GM12878 (cell line): ENCODE measurements around the gene EIF6. TPM values are rescaled to one million over a fixed set of nuclear protein-coding genes. Genes with fewer than 3 reads are reported as not detected.

Source experiments
- ATAC-seq: fragments of 200-7000 bp; cut with Tn5 transposase; 3 replicates; pipeline ENCODE4 v1.9.1; 2020; ENCODE audit warnings: mild to moderate bottlenecking, moderate library complexity
- BruUV-seq: library from RNA; stranded (reverse); fragments of 400-500 nt; replicated peaks from 2 replicates; lab custom pipeline; 2021; lab: Mats Ljungman, UMichigan
- CTCF ChIA-PET: fragments of 300-600 bp; sonication (Branson Sonifier 250); formaldehyde crosslinking; extraction: SDS; loops from one replicate; lab custom pipeline; 2021; ENCODE audit warnings: inconsistent platforms; lab: Yijun Ruan, JAX
- POLR2A ChIA-PET: fragments of 350-600 bp; formaldehyde crosslinking; extraction: SDS; loops from one replicate; lab custom pipeline; 2021; ENCODE audit warnings: inconsistent platforms; lab: Charles Lee
- RAD21 ChIA-PET: fragments of 300-600 bp; sonication (Branson Sonifier 250); formaldehyde crosslinking; loops from one replicate; lab custom pipeline; 2023; ENCODE audit warnings: antibody characterized with exemption; ENCODE audit not compliant: unreplicated experiment; lab: Charles Lee
- SMC1A ChIA-PET: fragments of 300-600 bp; sonication (Branson Sonifier 250); formaldehyde crosslinking; loops from one replicate; lab custom pipeline; 2023; ENCODE audit not compliant: unreplicated experiment, uncharacterized antibody; lab: Charles Lee
- DNase-seq: peaks from one replicate; pipeline ENCODE4 v3.0.0-alpha.2; 2011; ENCODE audit warnings: low read depth, low spot score
- FAIRE-seq: peaks from 3 replicates; lab custom pipeline; 2011; peaks lifted over from hg19 to GRCh38; lab: Jason Lieb, UNC
- H2AFZ ChIP-seq: 2 replicates; pipeline ENCODE4 v1.6.0; 2011; ENCODE audit warnings: low read depth, low read length, control low read depth; ENCODE audit not compliant: control insufficient read depth
- H3K27ac ChIP-seq: 2 replicates; pipeline ENCODE4 v1.5.1; 2011; ENCODE audit warnings: control low read depth; ENCODE audit not compliant: control insufficient read depth, insufficient read depth
- H3K27me3 ChIP-seq, 2 experiments: replicated peaks in 1 of 2; 2 replicates each; pipeline versions ENCODE4 v1.6.0 to v1.6.1; 2011; ENCODE audit warnings: low read length in 1 of 2; ENCODE audit not compliant: control insufficient read depth in 2 of 2, insufficient read depth in 2 of 2
- H3K36me3 ChIP-seq, 2 experiments: 2 replicates each; pipeline ENCODE4 v1.5.1; 2011; ENCODE audit warnings: low read length in 1 of 2; ENCODE audit not compliant: control insufficient read depth in 2 of 2, insufficient read depth in 2 of 2
- H3K4me1 ChIP-seq: 2 replicates; pipeline ENCODE4 v1.6.1; 2011; ENCODE audit warnings: mild to moderate bottlenecking, low read length, moderate library complexity, mixed read lengths; ENCODE audit not compliant: control insufficient read depth, insufficient read depth
- H3K4me2 ChIP-seq: 2 replicates; pipeline ENCODE4 v1.6.0; 2011; ENCODE audit warnings: control low read depth; ENCODE audit not compliant: control insufficient read depth, insufficient read depth
- H3K4me3 ChIP-seq: fragments of 200-600 bp; sonication (generic); 2 replicates; pipeline ENCODE4 v1.5.1; 2016
- H3K79me2 ChIP-seq: 2 replicates; pipeline ENCODE4 v1.6.0; 2011; ENCODE audit warnings: low read length; ENCODE audit not compliant: control insufficient read depth, insufficient read depth
- H3K9ac ChIP-seq: 2 replicates; pipeline ENCODE4 v1.8.0; 2011; ENCODE audit warnings: low read length, control low read depth, mixed read lengths; ENCODE audit not compliant: control insufficient read depth, insufficient read depth
- H3K9me3 ChIP-seq: replicated peaks from 3 replicates; pipeline ENCODE4 v1.5.1; 2011; ENCODE audit warnings: mild to moderate bottlenecking, low read length; ENCODE audit not compliant: control insufficient read depth, insufficient read depth
- H4K20me1 ChIP-seq: 2 replicates; pipeline ENCODE4 v1.6.0; 2011; ENCODE audit not compliant: control insufficient read depth, insufficient read depth
- CHD4 ChIP-seq: fragments of 200-600 bp; sonication (generic); IDR thresholded peaks from 2 replicates; pipeline ENCODE4 v1.6.1; 2016; ENCODE audit warnings: mild to moderate bottlenecking
- JUNB ChIP-seq: IDR thresholded peaks from 2 replicates; pipeline ENCODE4 v1.6.1; 2016; ENCODE audit warnings: antibody characterized with exemption, mild to moderate bottlenecking
- NBN ChIP-seq: fragments of 450-650 bp; IDR thresholded peaks from 2 replicates; pipeline ENCODE4 v1.6.1; 2016
- PML ChIP-seq: IDR thresholded peaks from 2 replicates; pipeline ENCODE4 v1.6.1; 2012; ENCODE audit warnings: low read length, inconsistent platforms
- RCOR1 ChIP-seq: conservative IDR thresholded peaks from 2 replicates; pipeline ENCODE4 v1.6.1; 2012; ENCODE audit warnings: low read depth, low read length, improper control_type of control experiment
- TCF12 ChIP-seq: IDR thresholded peaks from 2 replicates; pipeline ENCODE4 v1.6.1; 2011; ENCODE audit warnings: low read depth, mild to moderate bottlenecking, low read length
- WGBS: methylation state at CpG from one replicate; pipeline ENCODE4 v1.1.6; 2016; ENCODE audit warnings: low lambda C conversion rate; ENCODE audit not compliant: insufficient replicate concordance, insufficient coverage; ENCODE audit errors: missing lambda C conversion rate; 5-methylcytosine and 5-hydroxymethylcytosine counted together
- in situ Hi-C: fragments of 300-500 bp; cut with MboI; formaldehyde crosslinking; loops from 9 replicates; pipeline ENCODE4 v1.14.3; 2018; ENCODE audit warnings: mixed read lengths
- intact Hi-C: fragments of 100-400 bp; cut with micrococcal nuclease; formaldehyde crosslinking; loops from one replicate; pipeline ENCODE4 v1.14.2; 2022; ENCODE audit not compliant: unreplicated experiment
- polyA plus RNA-seq, 11 experiments: library from polyadenylated mRNA; depleted of rRNA in 4 of 11; unstranded in 6 of 11; stranded (reverse) in 5 of 11; fragments of >200 nt; fragmentation: Nextera tagmentation in 4 of 11; fragmentation: Illumina TruSeq in 1 of 11; extraction: Ambion mirVana in 4 of 11; extraction: Trizol in 1 of 11; gene quantifications; 1 replicate in 1 of 11; 2 replicates in 10 of 11; pipeline versions ENCODE4 v1.2.1 to v1.2.3, GENCODE V29; 2011 to 2016; ENCODE audit warnings: inconsistent platforms in 2 of 11, missing spikeins in 2 of 11, low read depth in 1 of 11
- total RNA-seq, 4 experiments: library from RNA; depleted of rRNA in 3 of 4; stranded (reverse); fragments of >200 nt in 3 of 4; fragmentation: Illumina TruSeq in 1 of 4; extraction: Trizol in 1 of 4; gene quantifications; 2 replicates each; pipeline versions ENCODE4 v1.2.1 to v1.2.3, GENCODE V29; 2013 to 2021
- TF ChIP-seq, protein P1 (sequence below): fragments of 450-650 bp; IDR thresholded peaks from 2 replicates; pipeline ENCODE4 v1.6.1; 2017; ENCODE audit warnings: borderline replicate concordance

Gene EIF6
- total and polyA plus RNA-seq, 10 of the 15 experiments (the other 5 are each of a cell fraction or from before 2014, with no cell fraction given), result 127 to 607 (median 197) TPM

DNA sequence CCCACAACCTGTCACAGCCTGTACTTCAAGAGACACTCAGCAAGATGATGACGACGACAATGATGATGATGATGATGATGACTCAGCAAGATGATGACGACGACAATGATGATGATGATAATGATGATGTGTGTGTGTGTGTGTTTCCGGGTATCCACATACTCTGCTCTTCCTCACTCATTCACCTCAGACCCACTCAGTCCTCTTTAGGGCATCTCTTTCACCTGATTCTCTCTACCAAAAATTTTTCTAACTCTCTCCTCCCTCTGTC, 1.2 kb upstream of the EIF6 start:
- SMC1A ChIA-PET, result no interaction called here
- Histone ChIP-seq H3K4me2 (no peak overlapping the region), H3K36me3 (peaks cover 0 to under 1% of the 10 kb centered on the region in 2 experiments; a peak in 1 of 4 replicates), H2AFZ (no peak overlapping the region), H4K20me1 (no peaks in the 10 kb centered on the region), H3K4me3 (no peak overlapping the region), H3K9me3 (no peaks in the 10 kb centered on the region), H3K27ac (no peak overlapping the region), H3K79me2 (peaks cover 24% of the 10 kb centered on the region), H3K9ac (no peak overlapping the region), H3K4me1 (peaks cover 3% of the 10 kb centered on the region; the same call in 1 of the 2 replicates), H3K27me3 (no peaks in the 10 kb centered on the region)
- POLR2A ChIA-PET, result no interaction called here
- RAD21 ChIA-PET, result no interaction called here
- in situ Hi-C loops (no loop called here), intact Hi-C loops (no loop called here)
- ATAC-seq (no peak), DNase-seq (no peak), FAIRE-seq (peak; percentile 86)
- WGBS, result 74% methylated on average over 5 of the region's 5 CpGs
- CTCF ChIA-PET, result no interaction called here
- TF ChIP-seq PML (no peak), JUNB (no peak), NBN (no peak), RCOR1 (no peak), TCF12 (no peak), CHD4 (no peak)
- TF ChIP-seq, protein P1, sequence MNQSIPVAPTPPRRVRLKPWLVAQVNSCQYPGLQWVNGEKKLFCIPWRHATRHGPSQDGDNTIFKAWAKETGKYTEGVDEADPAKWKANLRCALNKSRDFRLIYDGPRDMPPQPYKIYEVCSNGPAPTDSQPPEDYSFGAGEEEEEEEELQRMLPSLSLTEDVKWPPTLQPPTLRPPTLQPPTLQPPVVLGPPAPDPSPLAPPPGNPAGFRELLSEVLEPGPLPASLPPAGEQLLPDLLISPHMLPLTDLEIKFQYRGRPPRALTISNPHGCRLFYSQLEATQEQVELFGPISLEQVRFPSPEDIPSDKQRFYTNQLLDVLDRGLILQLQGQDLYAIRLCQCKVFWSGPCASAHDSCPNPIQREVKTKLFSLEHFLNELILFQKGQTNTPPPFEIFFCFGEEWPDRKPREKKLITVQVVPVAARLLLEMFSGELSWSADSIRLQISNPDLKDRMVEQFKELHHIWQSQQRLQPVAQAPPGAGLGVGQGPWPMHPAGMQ, result no peak
- BruUV-seq, result no TSS peak
